Right forelimb (tissue), 1 donor: ENCODE data around the gene RNF8.

Experiments
- DNase-seq: peaks from one replicate; pipeline ENCODE4 v3.0.0-alpha.2; 2018

Gene RNF8

GRCh38 chr6:37362101-37362828 is 8.5 kb downstream of the RNF8 start:
- DNase-seq = no peak

DNA sequence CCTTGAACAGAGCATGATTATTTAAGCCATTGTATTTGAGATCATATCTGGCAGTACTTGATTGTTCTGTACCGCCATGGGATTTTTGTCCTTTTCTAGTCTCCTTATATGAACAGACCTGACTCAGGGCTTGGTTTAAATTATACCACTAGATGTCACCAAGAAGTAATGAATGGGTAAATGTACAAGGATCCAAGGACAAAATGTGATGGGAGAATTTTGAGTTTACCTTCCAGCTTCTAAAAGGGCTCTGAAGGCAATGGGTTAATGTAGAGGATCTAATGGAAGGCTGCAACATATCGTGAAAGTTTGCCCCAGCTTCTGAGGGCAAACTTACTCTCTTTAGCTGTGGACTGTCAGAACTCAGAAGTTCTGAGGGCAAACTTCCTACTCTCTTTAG is 12.0 kb downstream of the RNF8 start:
- DNase-seq = no peak

GRCh38 chr6:37366910-37367309 is 13.1 kb downstream of the RNF8 start:
- DNase-seq = no peak

- no peak for DNase-seq
Observed at GRCh38 chr6:37368961-37369320, 15.2 kb downstream of the RNF8 start.

DNA sequence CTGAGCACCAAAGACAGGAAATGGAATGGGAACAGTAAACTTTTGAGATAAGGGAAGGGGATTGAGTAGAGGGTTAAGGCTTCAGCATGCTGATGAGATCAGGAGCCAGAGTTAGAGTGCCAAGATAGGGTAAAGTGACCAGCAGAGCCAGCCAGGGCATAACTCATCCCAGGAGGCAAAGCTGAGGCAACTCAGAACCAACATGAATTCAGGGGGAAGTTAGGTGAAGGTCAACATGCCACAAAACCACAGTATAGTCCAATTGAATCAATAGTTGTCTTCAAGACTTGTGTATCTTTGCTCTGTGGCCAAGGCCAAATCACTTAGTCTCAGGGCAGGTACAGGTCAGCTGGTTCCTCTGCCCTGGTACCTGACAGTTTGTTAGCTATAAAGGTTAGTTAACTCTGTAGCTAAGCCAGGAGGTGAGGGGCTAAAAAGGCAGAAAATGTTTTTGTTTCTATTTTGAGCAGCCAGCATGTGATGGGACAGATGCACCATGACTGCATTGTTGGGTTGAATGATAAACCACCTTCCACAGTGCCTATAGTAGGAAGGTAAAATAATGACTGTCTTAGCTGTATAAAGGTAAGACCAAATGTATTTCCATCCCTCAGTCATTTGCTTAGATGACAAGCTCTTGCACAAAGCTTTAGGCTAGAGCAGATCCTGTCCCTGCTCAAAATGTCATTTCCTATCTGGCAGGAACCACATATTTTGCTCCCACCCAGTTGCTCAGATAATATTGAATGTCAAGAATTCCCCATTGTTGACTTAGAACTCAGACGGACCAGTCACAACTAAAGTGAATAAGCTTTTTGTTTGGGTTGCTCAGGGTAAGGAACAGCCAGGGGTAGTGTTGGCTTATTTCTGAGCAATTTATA is 15.8 kb downstream of the RNF8 start:
- no peak for DNase-seq

GRCh38 chr6:37371154-37372083 is 17.6 kb downstream of the RNF8 start:
- no peak for DNase-seq

DNA sequence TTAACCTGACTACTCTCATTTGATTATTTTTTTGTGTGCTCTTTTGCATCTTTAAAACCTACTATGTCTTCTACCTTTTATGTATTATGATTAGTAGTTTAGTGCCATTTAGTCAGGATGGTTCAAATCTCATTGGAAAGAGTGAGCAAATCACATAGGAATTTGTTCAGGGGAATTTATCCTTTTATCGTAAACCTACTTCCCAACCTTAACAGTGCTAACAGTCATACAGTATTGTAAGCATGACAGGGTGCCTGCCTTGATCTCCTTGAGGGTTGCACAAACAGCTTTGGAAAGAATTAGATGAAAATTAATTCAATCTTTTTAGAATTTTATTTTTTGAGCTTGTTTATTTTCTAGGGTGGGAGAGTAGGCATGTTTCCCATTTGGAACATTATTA is 18.3 kb downstream of the RNF8 start:
- no peak for DNase-seq

DNA sequence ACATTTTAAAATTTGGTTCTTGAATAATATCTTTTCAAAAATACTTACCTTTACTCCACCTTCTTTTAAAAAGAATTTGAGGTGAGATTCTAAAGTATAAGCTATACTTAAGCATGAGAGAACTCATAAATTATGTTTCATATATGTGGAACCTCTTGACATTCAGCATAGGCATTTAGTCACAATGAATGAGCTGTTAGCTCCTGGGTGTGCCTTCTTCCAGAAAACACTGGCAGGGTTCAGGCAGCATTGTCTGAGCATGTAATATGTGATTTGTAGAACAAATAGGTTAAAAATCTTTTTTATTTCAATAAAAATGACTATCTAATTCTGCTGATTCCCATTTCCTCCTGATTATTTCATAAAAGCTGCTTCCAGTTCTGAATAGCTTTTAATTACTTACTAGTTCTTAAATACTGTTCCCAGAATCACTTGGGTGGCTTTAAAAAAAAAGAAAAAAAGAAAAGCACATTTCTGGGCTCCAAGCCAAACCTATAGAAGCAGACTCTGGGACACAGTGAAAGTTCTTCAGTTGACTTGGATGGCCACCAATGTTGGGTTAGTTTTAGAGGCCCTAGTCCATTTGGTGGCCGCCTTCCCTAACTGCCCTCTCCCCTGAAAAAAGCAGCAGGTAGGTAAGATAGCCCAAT is 20.2 kb downstream of the RNF8 start:
- DNase-seq = no peak

DNA sequence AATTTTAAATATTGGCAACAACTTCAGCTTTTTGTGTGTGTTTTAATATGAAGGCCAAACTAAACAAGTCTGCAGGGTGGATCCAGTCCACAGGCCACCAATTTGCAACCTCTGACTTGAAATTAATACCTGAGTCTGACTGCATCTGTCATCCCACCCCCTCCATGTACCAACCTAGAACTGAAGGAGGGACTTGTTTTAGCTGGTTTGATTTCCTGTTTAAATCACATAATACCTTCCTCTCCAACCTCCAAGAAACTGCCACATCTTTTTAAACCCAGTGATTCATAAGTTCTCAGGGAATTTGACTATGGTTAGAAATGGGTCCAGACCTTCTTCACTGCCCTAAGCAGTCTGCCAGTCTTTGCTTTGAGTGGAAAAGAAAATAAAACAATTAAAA is 21.6 kb downstream of the RNF8 start:
- DNase-seq = no peak

- DNase-seq = no peak
Observed at GRCh38 chr6:37376078-37376743, 22.4 kb downstream of the RNF8 start.

- no peak for DNase-seq
Observed at GRCh38 chr6:37381579-37381978, 27.8 kb downstream of the RNF8 start.

DNA sequence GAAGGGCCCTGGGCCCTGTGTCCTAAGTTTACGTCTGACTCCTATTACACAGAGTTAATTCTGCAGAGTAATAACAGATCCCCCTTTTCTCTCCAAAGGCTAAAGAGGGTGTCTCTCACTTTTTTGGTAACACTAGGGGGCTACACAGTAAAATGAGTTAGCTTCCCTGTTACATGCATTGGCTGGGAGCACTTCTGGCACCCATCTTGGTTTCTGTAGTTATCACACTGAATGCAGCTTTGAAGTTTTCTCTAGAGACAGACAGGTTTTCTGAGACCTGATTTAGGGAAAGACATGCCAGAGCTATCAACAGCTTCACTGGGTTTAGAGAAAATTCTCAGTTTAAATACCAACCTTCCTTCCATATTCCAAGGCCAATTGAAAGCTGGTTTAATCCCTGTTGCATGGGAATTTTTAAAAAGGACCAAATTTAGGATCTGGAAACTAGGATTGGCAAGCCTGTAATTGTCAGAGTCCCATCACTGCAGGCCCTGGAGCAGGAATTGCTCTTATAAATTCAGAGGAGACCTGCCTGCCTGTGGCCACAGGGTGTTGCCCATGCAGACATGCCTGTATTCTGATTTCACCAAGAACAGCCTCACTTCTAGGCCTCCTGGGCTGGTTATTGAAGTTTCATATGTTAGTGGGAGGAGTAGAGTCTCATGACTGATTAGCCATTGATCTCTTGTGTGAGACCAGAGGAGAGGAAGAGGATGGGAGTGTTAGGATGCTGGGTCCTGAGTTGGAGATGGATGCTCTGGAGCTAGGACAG is 29.4 kb downstream of the RNF8 start:
- no peak for DNase-seq

DNA sequence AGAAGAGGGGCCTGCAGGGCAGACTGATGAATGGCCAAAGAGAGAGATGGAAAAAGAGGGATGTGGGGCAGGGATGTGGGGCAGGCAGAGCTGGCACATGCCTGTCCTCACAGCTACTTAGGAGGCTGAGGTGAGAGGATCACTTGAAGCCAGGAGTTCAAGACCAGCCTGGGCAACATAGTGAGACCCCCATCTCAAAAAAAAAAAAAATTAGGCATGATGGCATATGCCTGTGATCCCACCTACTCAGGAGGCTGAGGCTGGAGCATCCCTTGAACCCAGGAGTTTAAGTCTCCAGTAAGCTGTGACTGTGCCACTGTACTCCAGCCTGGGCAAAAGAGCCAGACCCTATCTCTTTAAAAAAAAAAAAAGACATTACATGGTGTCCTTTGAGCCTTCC is 34.8 kb downstream of the RNF8 start:
- DNase-seq = no peak

GRCh38 chr6:37389857-37390256 is 36.1 kb downstream of the RNF8 start:
- no peak for DNase-seq

- no peak for DNase-seq
Observed at GRCh38 chr6:37391120-37391519, 37.3 kb downstream of the RNF8 start.

- DNase-seq = no peak
Observed at GRCh38 chr6:37392821-37393220, 39.0 kb downstream of the RNF8 start.

- DNase-seq = no peak
Observed at GRCh38 chr6:37393381-37393929, 39.7 kb downstream of the RNF8 start.

DNA sequence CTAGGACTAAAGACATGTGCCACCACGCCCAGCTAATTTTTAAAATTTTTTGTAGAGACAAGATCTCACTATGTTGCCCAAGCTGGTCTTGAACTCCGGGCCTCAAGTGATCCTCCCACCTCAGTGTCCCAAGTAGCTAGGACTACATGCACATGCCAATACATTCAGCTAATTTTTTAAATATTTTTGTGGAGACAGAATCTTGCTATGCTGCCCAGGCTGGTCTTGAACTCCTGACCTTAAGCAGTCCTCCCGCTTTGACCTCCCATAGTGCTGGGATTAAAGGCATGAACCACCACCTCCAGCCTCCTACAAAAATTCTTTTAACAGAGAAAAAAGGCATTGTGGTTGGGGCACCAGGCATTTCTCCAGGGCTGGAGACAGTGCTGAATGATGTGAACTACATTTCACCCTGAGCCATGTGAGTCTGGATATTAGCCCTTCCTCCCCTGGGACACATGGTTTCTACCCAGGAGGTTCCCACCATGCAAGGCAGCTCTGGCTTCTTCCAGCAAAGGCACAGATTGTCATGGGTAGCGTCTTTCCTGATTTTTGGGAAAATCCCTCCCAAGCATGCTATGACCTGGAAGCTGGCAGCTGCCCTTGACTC is 42.9 kb downstream of the RNF8 start:
- no peak for DNase-seq

DNA sequence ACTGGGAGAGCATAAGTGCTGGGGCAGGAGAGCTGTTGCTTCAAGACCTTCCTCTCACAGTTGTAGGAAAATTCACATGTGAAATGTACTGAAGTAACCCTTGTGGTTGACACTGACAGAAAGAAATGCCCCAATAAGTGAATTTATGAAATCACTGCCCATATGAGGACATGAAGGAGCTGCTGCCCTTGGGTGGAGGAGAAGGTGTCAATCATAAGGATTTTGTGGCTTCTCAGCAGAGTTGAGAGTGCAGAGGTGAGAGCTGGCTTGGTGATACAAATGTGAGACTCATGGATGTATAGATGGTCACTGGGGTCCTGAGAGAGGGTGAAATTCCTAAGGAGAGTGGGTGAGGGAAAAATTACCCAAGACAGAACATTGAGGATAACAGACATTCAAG is 45.3 kb downstream of the RNF8 start:
- DNase-seq = no peak

DNA sequence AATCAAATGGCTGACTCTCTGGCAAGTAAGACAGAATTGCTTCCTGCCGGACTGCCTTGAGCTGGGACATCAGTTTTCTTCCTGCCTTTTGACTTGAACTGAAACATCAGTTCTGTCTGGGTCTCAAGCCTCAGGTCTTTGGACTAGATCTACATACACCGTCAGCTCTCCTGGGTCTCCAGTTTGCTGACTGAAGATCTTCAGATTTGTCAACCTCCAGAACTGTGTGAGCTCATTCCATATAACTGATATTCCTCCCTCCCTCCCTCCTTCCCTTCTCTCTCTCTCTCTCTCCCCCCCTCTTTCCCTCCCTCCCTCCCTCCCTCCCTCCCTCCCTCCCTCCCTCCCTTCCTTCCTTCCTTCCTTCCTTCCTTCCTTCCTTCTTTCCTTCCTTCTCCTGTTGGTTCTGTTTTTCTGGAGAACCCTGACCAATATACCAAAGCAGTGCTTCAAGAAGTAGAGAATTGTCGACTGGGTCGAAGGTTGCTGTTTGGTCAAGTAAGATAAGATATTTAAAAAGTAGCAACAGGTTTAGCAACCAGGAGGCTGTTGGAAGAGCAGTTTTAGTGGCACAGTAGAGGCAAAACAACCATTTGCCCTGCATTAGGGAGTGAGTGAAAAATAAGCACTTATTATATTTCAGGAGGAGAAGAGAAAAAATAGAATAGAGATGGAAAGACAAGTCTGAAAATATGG is 46.2 kb downstream of the RNF8 start:
- no peak for DNase-seq
